ENCODE results near the gene MYO1E.

The MYO1E gene

GRCh38 chr15:59221511-59222505 lies 150.9 kb downstream of the MYO1E start:
- DNase-seq = no peak

GRCh38 chr15:59218710-59219109 lies 154.0 kb downstream of the MYO1E start:
- no peak for DNase-seq

GRCh38 chr15:59217876-59218498 lies 154.7 kb downstream of the MYO1E start:
- DNase-seq = no peak

GRCh38 chr15:59216911-59217310 lies 155.8 kb downstream of the MYO1E start:
- no peak for DNase-seq

- DNase-seq = no peak
Observed at GRCh38 chr15:59210186-59210585, 162.5 kb downstream of the MYO1E start.

- no peak for DNase-seq
Observed at GRCh38 chr15:59208613-59209249, 163.9 kb downstream of the MYO1E start.

- DNase-seq = no peak
Observed at GRCh38 chr15:59206623-59207183, 166.0 kb downstream of the MYO1E start, which contains the start of gene LDHAL6B. Gene LDHAL6B (plus strand): TSS chr15:59206843. CDS start chr15:59206941, 98 bp downstream.

- DNase-seq = no peak
Observed at GRCh38 chr15:59205839-59206622, 166.6 kb downstream of the MYO1E start.

GRCh38 chr15:59203657-59204056 lies 169.0 kb downstream of the MYO1E start:
- no peak for DNase-seq

- no peak for DNase-seq
Observed at GRCh38 chr15:59203008-59203407, 169.7 kb downstream of the MYO1E start.

- DNase-seq = no peak
Observed at GRCh38 chr15:59200560-59200959, 172.1 kb downstream of the MYO1E start.

GRCh38 chr15:59199626-59200465 lies 172.8 kb downstream of the MYO1E start:
- DNase-seq = no peak

- DNase-seq = no peak
Observed at GRCh38 chr15:59197454-59197853, 175.2 kb downstream of the MYO1E start.

GRCh38 chr15:59196416-59196815 lies 176.3 kb downstream of the MYO1E start:
- DNase-seq = no peak

GRCh38 chr15:59194639-59195325 lies 177.9 kb downstream of the MYO1E start:
- DNase-seq = no peak

GRCh38 chr15:59191855-59192237 lies 180.8 kb downstream of the MYO1E start:
- no peak for DNase-seq

GRCh38 chr15:59190291-59190690 lies 182.4 kb downstream of the MYO1E start:
- no peak for DNase-seq

- DNase-seq = no peak
Observed at GRCh38 chr15:59189241-59189640, 183.4 kb downstream of the MYO1E start.

- DNase-seq = no peak
Observed at GRCh38 chr15:59186501-59186900, 186.2 kb downstream of the MYO1E start.

- DNase-seq = no peak
Observed at GRCh38 chr15:59185725-59186124, 186.9 kb downstream of the MYO1E start.

All from NCI-H1694 (cell line).